ENCODE measurements around the gene EIF4E2. TPM values are rescaled to one million over a fixed set of nuclear protein-coding genes. Genes with fewer than 3 reads are reported as not detected.

The EIF4E2 gene
- total and polyA plus RNA-seq, 2 of the 13 experiments (the other 11 are each of a cell fraction or from before 2014, with no cell fraction given): 25.0 to 101 TPM

DNA sequence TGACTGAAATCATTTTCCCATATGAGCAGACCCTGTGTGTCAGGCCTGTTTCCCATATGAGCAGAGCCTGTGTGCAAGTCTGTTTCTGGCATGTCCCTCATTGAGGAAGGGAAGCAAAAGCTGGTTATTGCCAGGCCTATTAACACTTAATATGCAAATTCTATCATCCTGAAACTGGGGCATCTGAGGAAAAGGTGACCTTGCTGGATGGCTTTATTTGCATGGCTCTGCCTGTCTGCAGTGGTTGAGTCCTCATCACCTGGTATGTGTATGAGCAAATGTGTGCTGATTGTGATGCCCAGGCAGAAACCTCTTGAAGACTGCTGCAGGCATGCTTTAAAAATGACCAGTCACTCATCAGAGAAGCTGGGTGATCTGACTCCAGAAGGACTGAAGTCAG lies 31.2 kb downstream of the EIF4E2 start (continued):
- TF ChIP-seq, protein P1, sequence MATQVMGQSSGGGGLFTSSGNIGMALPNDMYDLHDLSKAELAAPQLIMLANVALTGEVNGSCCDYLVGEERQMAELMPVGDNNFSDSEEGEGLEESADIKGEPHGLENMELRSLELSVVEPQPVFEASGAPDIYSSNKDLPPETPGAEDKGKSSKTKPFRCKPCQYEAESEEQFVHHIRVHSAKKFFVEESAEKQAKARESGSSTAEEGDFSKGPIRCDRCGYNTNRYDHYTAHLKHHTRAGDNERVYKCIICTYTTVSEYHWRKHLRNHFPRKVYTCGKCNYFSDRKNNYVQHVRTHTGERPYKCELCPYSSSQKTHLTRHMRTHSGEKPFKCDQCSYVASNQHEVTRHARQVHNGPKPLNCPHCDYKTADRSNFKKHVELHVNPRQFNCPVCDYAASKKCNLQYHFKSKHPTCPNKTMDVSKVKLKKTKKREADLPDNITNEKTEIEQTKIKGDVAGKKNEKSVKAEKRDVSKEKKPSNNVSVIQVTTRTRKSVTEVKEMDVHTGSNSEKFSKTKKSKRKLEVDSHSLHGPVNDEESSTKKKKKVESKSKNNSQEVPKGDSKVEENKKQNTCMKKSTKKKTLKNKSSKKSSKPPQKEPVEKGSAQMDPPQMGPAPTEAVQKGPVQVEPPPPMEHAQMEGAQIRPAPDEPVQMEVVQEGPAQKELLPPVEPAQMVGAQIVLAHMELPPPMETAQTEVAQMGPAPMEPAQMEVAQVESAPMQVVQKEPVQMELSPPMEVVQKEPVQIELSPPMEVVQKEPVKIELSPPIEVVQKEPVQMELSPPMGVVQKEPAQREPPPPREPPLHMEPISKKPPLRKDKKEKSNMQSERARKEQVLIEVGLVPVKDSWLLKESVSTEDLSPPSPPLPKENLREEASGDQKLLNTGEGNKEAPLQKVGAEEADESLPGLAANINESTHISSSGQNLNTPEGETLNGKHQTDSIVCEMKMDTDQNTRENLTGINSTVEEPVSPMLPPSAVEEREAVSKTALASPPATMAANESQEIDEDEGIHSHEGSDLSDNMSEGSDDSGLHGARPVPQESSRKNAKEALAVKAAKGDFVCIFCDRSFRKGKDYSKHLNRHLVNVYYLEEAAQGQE (IDR thresholded peaks at IDR 0.05; ENCODE audit: borderline replicate concordance in 1 of 2, low read depth in 1 of 2, low read length in 2 of 2): no peak
- no peak for TF ChIP-seq ZNF652 (CRISPR knock-in tag; IDR thresholded peaks at IDR 0.05; ENCODE audit: borderline replicate concordance, low read depth)
- TF ChIP-seq, protein P2, sequence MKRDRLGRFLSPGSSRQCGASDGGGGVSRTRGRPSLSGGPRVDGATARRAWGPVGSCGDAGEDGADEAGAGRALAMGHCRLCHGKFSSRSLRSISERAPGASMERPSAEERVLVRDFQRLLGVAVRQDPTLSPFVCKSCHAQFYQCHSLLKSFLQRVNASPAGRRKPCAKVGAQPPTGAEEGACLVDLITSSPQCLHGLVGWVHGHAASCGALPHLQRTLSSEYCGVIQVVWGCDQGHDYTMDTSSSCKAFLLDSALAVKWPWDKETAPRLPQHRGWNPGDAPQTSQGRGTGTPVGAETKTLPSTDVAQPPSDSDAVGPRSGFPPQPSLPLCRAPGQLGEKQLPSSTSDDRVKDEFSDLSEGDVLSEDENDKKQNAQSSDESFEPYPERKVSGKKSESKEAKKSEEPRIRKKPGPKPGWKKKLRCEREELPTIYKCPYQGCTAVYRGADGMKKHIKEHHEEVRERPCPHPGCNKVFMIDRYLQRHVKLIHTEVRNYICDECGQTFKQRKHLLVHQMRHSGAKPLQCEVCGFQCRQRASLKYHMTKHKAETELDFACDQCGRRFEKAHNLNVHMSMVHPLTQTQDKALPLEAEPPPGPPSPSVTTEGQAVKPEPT (CRISPR knock-in tag; IDR thresholded peaks at IDR 0.05; ENCODE audit: low read depth): no peak
- TF ChIP-seq GLI4 (CRISPR knock-in tag; IDR thresholded peaks at IDR 0.05; ENCODE audit: borderline replicate concordance): no peak
- no peak for TF ChIP-seq ZNF451 (CRISPR knock-in tag; IDR thresholded peaks at IDR 0.05)
- TF ChIP-seq, protein P3, sequence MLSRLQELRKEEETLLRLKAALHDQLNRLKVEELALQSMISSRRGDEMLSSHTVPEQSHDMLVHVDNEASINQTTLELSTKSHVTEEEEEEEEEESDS (CRISPR knock-in tag; IDR thresholded peaks at IDR 0.05; ENCODE audit: borderline replicate concordance): no peak
- no peak for TF ChIP-seq IKZF1 (IDR thresholded peaks at IDR 0.05)
- TF ChIP-seq PAX8 (CRISPR knock-in tag; IDR thresholded peaks at IDR 0.05; ENCODE audit: borderline replicate concordance): no peak
- TF ChIP-seq, protein P4, sequence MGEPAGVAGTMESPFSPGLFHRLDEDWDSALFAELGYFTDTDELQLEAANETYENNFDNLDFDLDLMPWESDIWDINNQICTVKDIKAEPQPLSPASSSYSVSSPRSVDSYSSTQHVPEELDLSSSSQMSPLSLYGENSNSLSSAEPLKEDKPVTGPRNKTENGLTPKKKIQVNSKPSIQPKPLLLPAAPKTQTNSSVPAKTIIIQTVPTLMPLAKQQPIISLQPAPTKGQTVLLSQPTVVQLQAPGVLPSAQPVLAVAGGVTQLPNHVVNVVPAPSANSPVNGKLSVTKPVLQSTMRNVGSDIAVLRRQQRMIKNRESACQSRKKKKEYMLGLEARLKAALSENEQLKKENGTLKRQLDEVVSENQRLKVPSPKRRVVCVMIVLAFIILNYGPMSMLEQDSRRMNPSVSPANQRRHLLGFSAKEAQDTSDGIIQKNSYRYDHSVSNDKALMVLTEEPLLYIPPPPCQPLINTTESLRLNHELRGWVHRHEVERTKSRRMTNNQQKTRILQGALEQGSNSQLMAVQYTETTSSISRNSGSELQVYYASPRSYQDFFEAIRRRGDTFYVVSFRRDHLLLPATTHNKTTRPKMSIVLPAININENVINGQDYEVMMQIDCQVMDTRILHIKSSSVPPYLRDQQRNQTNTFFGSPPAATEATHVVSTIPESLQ (CRISPR knock-in tag; conservative IDR thresholded peaks at IDR 0.05): no peak
- TF ChIP-seq CHD2 (IDR thresholded peaks at IDR 0.05; ENCODE audit: low read depth, low read length): no peak
- no peak for TF ChIP-seq ZFX (CRISPR knock-in tag; IDR thresholded peaks at IDR 0.05; ENCODE audit: low read depth)
- TF ChIP-seq ZBTB8A (CRISPR knock-in tag; IDR thresholded peaks at IDR 0.05; ENCODE audit: borderline replicate concordance, low read depth): no peak
- no peak for TF ChIP-seq HCFC1 (IDR thresholded peaks at IDR 0.05; ENCODE audit: low read depth, low read length)
- TF ChIP-seq ZNF292 (CRISPR knock-in tag; IDR thresholded peaks at IDR 0.05; ENCODE audit: borderline replicate concordance, low read depth): no peak

Measured in HepG2 (cell line).